ENCODE measurements around the gene QSOX2.

DNA sequence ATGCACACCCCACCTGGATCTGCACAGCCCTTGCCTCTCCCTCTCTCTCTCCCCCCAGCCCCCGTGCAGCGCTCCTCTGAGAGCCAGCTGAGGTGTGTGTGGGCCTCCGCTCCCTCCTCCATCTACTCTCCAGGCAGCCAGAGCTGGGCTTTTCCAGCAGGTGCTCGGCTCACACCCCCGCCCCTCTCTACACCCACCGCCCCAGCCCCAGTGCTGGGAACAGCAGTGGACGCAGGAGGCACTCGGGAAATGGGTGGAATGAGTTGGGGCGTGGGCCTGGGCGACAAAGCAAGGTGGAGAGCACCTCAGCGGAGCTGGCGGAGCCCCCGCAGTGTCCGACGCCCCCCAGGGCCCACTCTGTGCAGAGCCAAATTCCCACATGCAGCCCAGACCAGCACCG lies 27.3 kb downstream of the QSOX2 start:
- TF ChIP-seq TAF1 (IDR thresholded peaks at IDR 0.05; ENCODE audit: borderline replicate concordance, low read depth, low read length) (no peak), POLR2AphosphoS5 (IDR thresholded peaks at IDR 0.05; ENCODE audit: low read depth, low read length) (no peak), POLR2A (IDR thresholded peaks at IDR 0.05; ENCODE audit: low read depth, low read length) (no peak)
